SHP77 treated with DMSO at 0.1 percent for 48 hours (cell line): Measurements from ENCODE around the gene MALT1.
A peak's percentile ranks its signal among the peaks of the same experiment; 100 is the strongest.
"Not testable (repeated sequence)": the region's sequence is repeated elsewhere in the genome, so short reads cannot be mapped to it uniquely, and the experiment has no call there.

Experiments
- DNase-seq: peaks from one replicate; lab custom pipeline; 2025; lab: John Stamatoyannopoulos, UW

MALT1 gene

GRCh38 chr18:58653144-58653722 lies 18.0 kb upstream of the MALT1 start:
- DNase-seq, result not testable (repeated sequence)

- no peak for DNase-seq
Observed at GRCh38 chr18:58653814-58654509, 17.3 kb upstream of the MALT1 start.

GRCh38 chr18:58654896-58655614 lies 16.2 kb upstream of the MALT1 start:
- no peak for DNase-seq

GRCh38 chr18:58657081-58657480 lies 14.2 kb upstream of the MALT1 start:
- no peak for DNase-seq

- no peak for DNase-seq
Observed at GRCh38 chr18:58657494-58657893, 13.8 kb upstream of the MALT1 start.

GRCh38 chr18:58659691-58660090 lies 11.6 kb upstream of the MALT1 start:
- no peak for DNase-seq

- DNase-seq, result no peak
Observed at GRCh38 chr18:58660915-58661314, 10.3 kb upstream of the MALT1 start.

GRCh38 chr18:58661423-58661822 lies 9.8 kb upstream of the MALT1 start:
- DNase-seq, result no peak

- no peak for DNase-seq
Observed at GRCh38 chr18:58662118-58662517, 9.1 kb upstream of the MALT1 start.

- no peak for DNase-seq
Observed at GRCh38 chr18:58666176-58666575, 5.1 kb upstream of the MALT1 start.

GRCh38 chr18:58668211-58668610 lies 3.1 kb upstream of the MALT1 start:
- no peak for DNase-seq

GRCh38 chr18:58668897-58669296 lies 2.4 kb upstream of the MALT1 start:
- DNase-seq, result no peak

- DNase-seq, result peak; percentile 84
Observed at GRCh38 chr18:58669731-58670378, 1.4 kb upstream of the MALT1 start.

GRCh38 chr18:58670404-58671110 lies 708 bp upstream of the MALT1 start:
- DNase-seq, result no peak

GRCh38 chr18:58671632-58672564 lies 633 bp downstream of the MALT1 start:
- DNase-seq, result no peak

- DNase-seq, result no peak
Observed at GRCh38 chr18:58674159-58674558, 2.9 kb downstream of the MALT1 start.

- DNase-seq, result no peak
Observed at GRCh38 chr18:58674863-58675472, 3.7 kb downstream of the MALT1 start.

- DNase-seq, result no peak
Observed at GRCh38 chr18:58676270-58676669, 5.0 kb downstream of the MALT1 start.

- no peak for DNase-seq
Observed at GRCh38 chr18:58682429-58683069, 11.3 kb downstream of the MALT1 start.

GRCh38 chr18:58687871-58688308 lies 16.6 kb downstream of the MALT1 start:
- DNase-seq, result no peak
